ENCODE data around the gene ZNF747.

Gene ZNF747

GRCh38 chr16:30534368-30535105, at the start of gene ZNF747:
ZNF747 (minus strand) TSS chr16:30534858; CDS start chr16:30534679, 179 bp downstream.
- ATAC-seq: peak; percentile 71
- H3K27me3 Mint-ChIP-seq: no peaks in the 10 kb centered on the region
- H3K4me1 Mint-ChIP-seq: peaks cover 49% of the 10 kb centered on the region
- no peaks in the 10 kb centered on the region for H3K9me3 Mint-ChIP-seq
- H3K4me3 Mint-ChIP-seq: peak within 1 kb of the TSS; percentile 96
- peak within 1 kb of the TSS; percentile 99 for H3K27ac Mint-ChIP-seq
- peaks cover 35% of the 10 kb centered on the region for H3K36me3 Mint-ChIP-seq (ENCODE audit: low read depth)
- peak; percentile 93 for DNase-seq

DNA sequence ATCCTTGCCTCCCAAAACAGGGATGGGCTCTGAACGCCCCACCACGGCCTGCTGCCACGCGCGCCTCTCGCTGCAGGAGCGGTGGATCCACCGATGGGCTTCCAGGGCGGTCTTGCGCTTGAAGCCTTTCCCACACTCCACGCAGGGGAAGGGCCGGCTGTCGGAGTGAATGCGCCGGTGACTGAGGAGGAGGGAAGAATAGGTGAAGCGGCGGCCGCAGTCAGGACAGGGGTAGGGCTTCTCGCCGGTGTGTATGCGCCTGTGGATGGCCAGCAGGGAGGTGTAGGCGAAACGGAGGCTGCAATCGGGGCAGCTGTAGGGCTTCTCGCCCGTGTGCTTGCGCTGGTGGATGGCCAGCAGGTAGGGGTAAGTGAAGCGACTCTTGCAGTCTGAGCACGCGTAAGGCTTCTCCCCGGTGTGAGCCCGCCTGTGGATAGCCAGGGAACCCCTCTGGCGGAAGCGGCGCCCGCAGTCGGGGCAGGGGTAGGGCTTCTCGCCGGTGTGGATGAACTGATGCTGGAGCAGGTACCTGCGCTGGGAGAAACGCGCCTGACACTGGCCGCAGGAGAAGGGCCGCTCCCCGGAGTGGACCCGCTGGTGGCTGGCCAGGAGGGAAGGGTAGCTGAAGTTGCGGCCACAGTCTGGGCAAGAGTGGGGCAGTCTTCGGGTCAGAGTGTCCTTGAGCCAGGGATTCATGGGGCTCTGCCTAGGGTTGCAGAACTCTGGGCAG, 48.1 kb upstream of the ZNF747 start:
- peaks cover 2% of the 10 kb centered on the region for H3K27me3 Mint-ChIP-seq
- no peak for ATAC-seq
- no peaks in the 10 kb centered on the region for H3K9me3 Mint-ChIP-seq
- H3K4me3 Mint-ChIP-seq: no peak overlapping the region
- DNase-seq: no peak
- H3K36me3 Mint-ChIP-seq (ENCODE audit: low read depth): peaks cover 37% of the 10 kb centered on the region
- peaks cover 29% of the 10 kb centered on the region for H3K4me1 Mint-ChIP-seq
- H3K27ac Mint-ChIP-seq: no peak overlapping the region

DNA sequence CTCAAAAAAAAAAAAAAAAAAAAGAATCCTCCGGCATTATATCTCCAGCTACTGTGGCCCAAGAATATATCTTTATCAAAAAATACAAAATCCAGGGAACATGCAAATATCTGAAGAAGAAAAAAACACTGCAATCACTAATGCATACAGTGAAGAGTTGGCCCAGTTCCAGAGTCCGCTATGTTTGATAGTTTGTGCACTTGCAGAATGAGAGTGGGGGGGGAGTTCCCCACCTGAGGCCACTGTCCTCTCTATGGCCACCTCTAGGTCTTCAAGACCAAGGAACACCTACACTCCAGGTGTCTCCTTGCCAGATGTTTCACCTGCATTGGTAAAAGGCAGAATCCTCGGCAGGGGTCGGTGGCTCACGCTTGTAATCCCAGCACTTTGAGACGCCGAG, 46.8 kb upstream of the ZNF747 start:
- Mint-ChIP-seq H3K27me3 (peaks cover 2% of the 10 kb centered on the region), H3K27ac (no peak overlapping the region), H3K36me3 (ENCODE audit: low read depth) (peaks cover 30% of the 10 kb centered on the region), H3K4me3 (no peak overlapping the region), H3K4me1 (peaks cover 22% of the 10 kb centered on the region), H3K9me3 (no peaks in the 10 kb centered on the region)
- DNase-seq: no peak
- ATAC-seq: no peak

GRCh38 chr16:30574678-30575077, 40.0 kb upstream of the ZNF747 start:
- Mint-ChIP-seq H3K27ac (no peak overlapping the region), H3K4me3 (no peak overlapping the region)
- ATAC-seq: no peak

DNA sequence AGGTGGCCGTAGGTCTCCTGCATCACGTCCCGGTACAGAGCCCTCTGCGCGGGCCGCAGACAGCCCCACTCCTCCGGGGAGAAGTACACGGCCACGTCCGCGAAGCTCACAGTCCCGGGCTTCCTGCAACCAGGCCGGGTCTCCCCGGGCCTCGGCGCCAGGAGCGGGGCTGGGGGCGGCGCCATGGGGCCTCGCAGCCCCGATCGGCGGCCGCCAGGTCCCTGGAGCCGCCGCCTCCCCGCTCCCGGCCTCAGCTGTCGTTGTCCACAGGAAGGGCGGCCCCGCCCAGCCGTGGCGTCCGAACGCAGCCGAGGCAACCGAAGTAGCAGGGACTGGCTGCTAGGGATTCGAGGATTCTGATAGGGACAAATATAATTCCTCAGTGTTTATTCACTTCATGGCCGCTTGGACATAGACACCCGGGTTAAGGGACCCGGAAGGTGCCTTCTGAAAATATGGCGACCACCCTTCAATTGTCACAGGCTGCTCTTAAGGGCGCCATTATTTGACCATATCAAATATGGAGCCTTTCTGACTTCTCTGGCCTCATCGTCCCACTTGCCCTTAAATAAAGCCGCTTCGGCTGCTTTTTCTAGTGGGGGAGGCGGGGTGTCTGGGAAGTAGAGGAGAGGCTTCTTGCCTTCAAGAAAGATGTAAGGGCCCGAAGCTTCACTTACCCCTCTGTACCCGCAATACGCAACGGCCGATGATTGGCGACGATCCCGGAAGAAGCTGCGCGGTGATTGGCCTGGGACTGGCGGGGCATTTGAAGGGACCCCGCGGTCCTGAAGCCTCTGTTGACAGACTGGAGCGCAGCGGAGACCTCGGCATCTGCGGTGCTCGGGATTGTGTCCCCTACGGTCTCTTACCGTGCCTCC, 37.0 kb upstream of the ZNF747 start, which contains the start of gene ZNF688:
Gene ZNF688 (minus strand): TSS at position 270 of the 878 bp plus-strand sequence. CDS start 85 bp downstream, at position 185.
- Mint-ChIP-seq H3K36me3 (ENCODE audit: low read depth) (no peaks in the 10 kb centered on the region), H3K27me3 (no peaks in the 10 kb centered on the region), H3K4me3 (peak within 1 kb of the TSS; percentile 96), H3K9me3 (no peaks in the 10 kb centered on the region), H3K4me1 (peaks cover 58% of the 10 kb centered on the region), H3K27ac (peak within 1 kb of the TSS; percentile 93)
- DNase-seq (peak; percentile 89), ATAC-seq (peak; percentile 85)

More at GRCh38 chr16:30574678-30575077, 40.0 kb upstream of the ZNF747 start:
- Mint-ChIP-seq H3K36me3 (ENCODE audit: low read depth) (peaks cover 10% of the 10 kb centered on the region), H3K9me3 (no peaks in the 10 kb centered on the region), H3K27me3 (no peaks in the 10 kb centered on the region), H3K4me1 (peaks cover 32% of the 10 kb centered on the region)
- no peak for DNase-seq

- Mint-ChIP-seq H3K9me3 (no peaks in the 10 kb centered on the region), H3K27me3 (no peaks in the 10 kb centered on the region), H3K4me1 (peaks cover 61% of the 10 kb centered on the region), H3K36me3 (ENCODE audit: low read depth) (no peaks in the 10 kb centered on the region), H3K27ac (peak overlapping the region; percentile 90), H3K4me3 (peak overlapping the region; percentile 96)
- no peak for ATAC-seq
- DNase-seq: no peak
Observed at GRCh38 chr16:30570636-30571444, 36.2 kb upstream of the ZNF747 start.

DNA sequence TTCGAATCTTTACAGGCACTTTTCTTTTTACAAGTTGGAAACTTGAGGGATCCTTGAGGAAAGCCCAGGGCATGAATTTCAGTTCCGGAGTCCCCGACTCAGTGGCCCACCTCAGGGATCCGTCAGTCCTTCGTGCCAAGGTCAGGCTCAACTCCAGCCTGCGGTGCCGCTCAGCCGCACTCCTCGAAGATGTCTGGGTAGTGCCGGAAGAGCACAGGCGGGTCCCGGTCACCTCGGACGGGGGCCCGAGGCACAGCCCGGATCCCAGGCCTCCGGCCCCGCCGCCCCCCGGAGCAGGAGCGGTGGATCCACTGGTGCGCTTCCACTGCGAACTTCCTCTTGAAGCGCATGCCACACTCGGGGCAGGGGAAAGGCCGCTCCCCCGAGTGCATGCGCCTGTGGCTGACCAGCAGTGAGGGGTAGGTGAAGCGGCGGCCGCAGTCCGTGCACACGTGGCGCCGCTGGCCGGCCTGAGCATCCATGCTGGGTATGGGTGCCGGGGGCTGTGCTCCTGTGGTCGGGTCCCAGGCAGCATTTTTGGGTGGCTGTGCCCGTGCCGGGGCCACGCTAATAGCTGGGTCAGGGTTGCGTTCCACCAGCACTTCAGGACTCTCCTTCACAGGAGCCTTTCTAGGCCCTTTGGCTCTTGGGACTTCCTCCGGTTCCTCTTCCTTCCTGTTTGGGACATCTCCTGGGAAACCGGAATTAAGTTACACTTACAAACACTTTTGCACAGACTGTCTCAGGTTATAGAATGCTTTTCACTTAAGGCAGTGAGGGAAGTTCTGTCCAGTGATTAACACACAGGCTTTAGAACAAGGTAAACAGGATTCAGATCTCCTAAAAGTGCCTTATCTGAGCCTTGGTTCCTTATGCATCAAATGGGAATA, 35.3 kb upstream of the ZNF747 start:
- Mint-ChIP-seq H3K4me3 (peak overlapping the region; percentile 96), H3K4me1 (peaks cover 54% of the 10 kb centered on the region), H3K36me3 (ENCODE audit: low read depth) (no peaks in the 10 kb centered on the region), H3K27ac (no peak overlapping the region), H3K9me3 (no peaks in the 10 kb centered on the region), H3K27me3 (no peaks in the 10 kb centered on the region)
- ATAC-seq (no peak), DNase-seq (no peak)

DNA sequence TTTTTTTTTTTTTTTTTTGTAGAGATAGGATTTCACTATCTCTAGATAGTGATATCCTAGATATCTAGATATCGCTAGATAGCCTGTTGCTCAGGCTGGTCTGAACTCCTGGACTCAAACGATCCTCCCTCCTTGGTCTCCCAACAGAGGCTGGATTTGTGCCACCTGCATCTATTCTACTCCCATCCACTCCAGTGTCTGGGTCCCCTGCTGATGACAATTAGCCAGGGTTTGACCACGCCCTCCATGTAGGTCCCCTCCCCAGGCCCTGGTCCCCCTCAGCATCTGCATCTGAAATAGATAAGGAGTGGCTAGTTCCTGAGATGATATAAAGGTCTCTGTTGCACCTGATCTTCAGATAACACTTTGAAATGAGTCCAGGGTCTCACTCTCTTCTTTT, 34.6 kb upstream of the ZNF747 start:
- ATAC-seq: no peak
- Mint-ChIP-seq H3K36me3 (ENCODE audit: low read depth) (no peaks in the 10 kb centered on the region), H3K4me1 (peaks cover 50% of the 10 kb centered on the region), H3K4me3 (peak overlapping the region; percentile 26), H3K27me3 (no peaks in the 10 kb centered on the region), H3K9me3 (no peaks in the 10 kb centered on the region), H3K27ac (no peak overlapping the region)
- DNase-seq: no peak

- no peaks in the 10 kb centered on the region for H3K36me3 Mint-ChIP-seq (ENCODE audit: low read depth)
Observed at GRCh38 chr16:30567991-30568638, 33.5 kb upstream of the ZNF747 start.

GRCh38 chr16:30567160-30567990, 32.7 kb upstream of the ZNF747 start:
- no peaks in the 10 kb centered on the region for H3K36me3 Mint-ChIP-seq (ENCODE audit: low read depth)
- H3K27ac Mint-ChIP-seq: peak overlapping the region; percentile 92
- no peaks in the 10 kb centered on the region for H3K27me3 Mint-ChIP-seq
- DNase-seq (peak; percentile 55), ATAC-seq (peak; percentile 45)
- no peaks in the 10 kb centered on the region for H3K9me3 Mint-ChIP-seq
- H3K4me3 Mint-ChIP-seq: peak overlapping the region; percentile 66
- peaks cover 43% of the 10 kb centered on the region for H3K4me1 Mint-ChIP-seq

More at GRCh38 chr16:30567991-30568638, 33.5 kb upstream of the ZNF747 start:
- no peaks in the 10 kb centered on the region for H3K9me3 Mint-ChIP-seq
- H3K4me1 Mint-ChIP-seq: peaks cover 46% of the 10 kb centered on the region
- H3K27me3 Mint-ChIP-seq: no peaks in the 10 kb centered on the region
- DNase-seq (peak; percentile 27), ATAC-seq (peak; percentile 57)
- peak overlapping the region; percentile 92 for H3K27ac Mint-ChIP-seq
- H3K4me3 Mint-ChIP-seq: peak overlapping the region; percentile 66

GRCh38 chr16:30566531-30566930, 31.9 kb upstream of the ZNF747 start:
- no peak overlapping the region for H3K4me3 Mint-ChIP-seq
- H3K4me1 Mint-ChIP-seq: peaks cover 37% of the 10 kb centered on the region
- ATAC-seq (no peak), DNase-seq (no peak)
- no peaks in the 10 kb centered on the region for H3K27me3 Mint-ChIP-seq
- no peaks in the 10 kb centered on the region for H3K36me3 Mint-ChIP-seq (ENCODE audit: low read depth)
- peak overlapping the region; percentile 90 for H3K27ac Mint-ChIP-seq
- H3K9me3 Mint-ChIP-seq: no peaks in the 10 kb centered on the region

- Mint-ChIP-seq H3K27me3 (peaks cover 2% of the 10 kb centered on the region), H3K27ac (no peak overlapping the region), H3K36me3 (ENCODE audit: low read depth) (no peaks in the 10 kb centered on the region), H3K4me1 (peaks cover 42% of the 10 kb centered on the region), H3K9me3 (no peaks in the 10 kb centered on the region), H3K4me3 (no peak overlapping the region)
- DNase-seq: no peak
- ATAC-seq: no peak
Observed at GRCh38 chr16:30565984-30566383, 31.3 kb upstream of the ZNF747 start.

Data from activated naive CD8-positive, alpha-beta T cell treated with anti-CD3 and anti-CD28 coated beads, Interleukin-2, amount 50 U/mL, for 24 hours (primary cell).